HepG2 (cell line): ENCODE data around the gene RIMBP2. TPM values are rescaled to one million over a fixed set of nuclear protein-coding genes. Genes with fewer than 3 reads are reported as not detected.

Experiments
- ATAC-seq: fragments of 200-7000 bp; cut with Tn5 transposase; 3 replicates; pipeline ENCODE4 v1.9.1; 2020; ENCODE audit warnings: mild to moderate bottlenecking, moderate library complexity
- BruUV-seq: library from RNA; stranded (reverse); fragments of 400-500 nt; replicated peaks from 2 replicates; lab custom pipeline; 2021; lab: Mats Ljungman, UMichigan
- CTCF ChIA-PET: fragments of 300-600 bp; formaldehyde crosslinking; extraction: SDS; loops from one replicate; lab custom pipeline; 2021; ENCODE audit warnings: low total read pairs, inconsistent platforms, low intra/inter-chr PET ratio; lab: Yijun Ruan, JAX
- POLR2A ChIA-PET: fragments of 350-600 bp; sonication (Branson Sonifier 250); formaldehyde crosslinking; loops from one replicate; lab custom pipeline; 2020; ENCODE audit warnings: antibody characterized with exemption, inconsistent platforms; lab: Yijun Ruan, JAX
- DNase-seq: peaks from one replicate; pipeline ENCODE4 v3.0.0-alpha.2; 2015; ENCODE audit warnings: low spot score
- FAIRE-seq: peaks from 3 replicates; lab custom pipeline; 2011; peaks lifted over from hg19 to GRCh38; lab: Jason Lieb, UNC
- H2AFZ ChIP-seq: one replicate; pipeline ENCODE4 v1.6.1; 2011; ENCODE audit warnings: low read length, inconsistent platforms
- H3K27ac ChIP-seq: fragments of 300-600 bp; 3 replicates; pipeline ENCODE4 v1.8.0; 2011; ENCODE audit warnings: mixed run types, mild to moderate bottlenecking, mixed read lengths, low read length, inconsistent platforms; ENCODE audit not compliant: insufficient read depth; ENCODE audit errors: extremely low read length
- H3K27me3 ChIP-seq, 2 experiments: fragments of 200-600 bp in 1 of 2; 2 replicates in 1 of 2; 3 replicates in 1 of 2; pipeline versions ENCODE4 v1.6.0 to v1.8.0; 2011; ENCODE audit warnings: low read length in 2 of 2, mild to moderate bottlenecking in 2 of 2, moderate library complexity in 2 of 2, inconsistent platforms in 1 of 2; ENCODE audit not compliant: insufficient read depth in 2 of 2, control insufficient read depth in 1 of 2
- H3K36me3 ChIP-seq, 2 experiments: fragments of 200-600 bp in 1 of 2; replicated peaks in 1 of 2; 2 replicates in 1 of 2; 3 replicates in 1 of 2; pipeline versions ENCODE4 v1.5.1 to v1.8.0; 2011; ENCODE audit warnings: low read length in 2 of 2, inconsistent platforms in 1 of 2; ENCODE audit not compliant: insufficient read depth in 2 of 2, control insufficient read depth in 1 of 2
- H3K4me1 ChIP-seq: 2 replicates; pipeline ENCODE4 v1.5.1; 2012; ENCODE audit warnings: low read length, inconsistent platforms; ENCODE audit not compliant: insufficient read depth
- H3K4me2 ChIP-seq: 2 replicates; pipeline ENCODE4 v1.6.0; 2011; ENCODE audit warnings: low read depth, low read length, inconsistent platforms
- H3K4me3 ChIP-seq, 3 experiments: fragments of 200-600 bp in 1 of 3; sonication (generic), shearing (Covaris generic) in 1 of 3; replicated peaks in 1 of 3; 2 replicates each; pipeline ENCODE4 v1.5.1; 2011 to 2016; ENCODE audit warnings: low read length in 3 of 3, inconsistent platforms in 2 of 3, low read depth in 2 of 3, mild to moderate bottlenecking in 2 of 3, control low read depth in 1 of 3, mixed read lengths in 1 of 3; ENCODE audit not compliant: insufficient read depth in 1 of 3
- H3K79me2 ChIP-seq: one replicate; pipeline ENCODE4 v1.6.1; 2011; ENCODE audit warnings: low read length, inconsistent platforms; ENCODE audit not compliant: insufficient read depth
- H3K9ac ChIP-seq: 2 replicates; pipeline ENCODE4 v1.6.0; 2011; ENCODE audit warnings: mild to moderate bottlenecking, low read depth, low read length, inconsistent platforms; ENCODE audit not compliant: insufficient read depth
- H3K9me3 ChIP-seq: 2 replicates; pipeline ENCODE4 v1.5.1; 2012; ENCODE audit warnings: mild to moderate bottlenecking, low read length
- H4K20me1 ChIP-seq: 2 replicates; pipeline ENCODE4 v1.6.0; 2011; ENCODE audit warnings: inconsistent platforms, mild to moderate bottlenecking, low read length, moderate library complexity; ENCODE audit not compliant: insufficient read depth
- AKAP8 ChIP-seq: sonication (generic); formaldehyde crosslinking; IDR thresholded peaks from 2 replicates; pipeline ENCODE4 v1.5.1; 2020; ENCODE audit warnings: mild to moderate bottlenecking, missing genetic modification reagents
- ARNT2 ChIP-seq: sonication (generic); formaldehyde crosslinking; IDR thresholded peaks from 2 replicates; pipeline ENCODE4 v1.8.0; 2022; ENCODE audit warnings: mild to moderate bottlenecking, low read depth, missing genetic modification reagents, moderate library complexity
- CHCHD3 ChIP-seq: sonication (generic); formaldehyde crosslinking; IDR thresholded peaks from 2 replicates; pipeline ENCODE4 v1.8.0; 2022; ENCODE audit warnings: mild to moderate bottlenecking, missing genetic modification reagents, moderate library complexity
- GATAD1 ChIP-seq: IDR thresholded peaks from 2 replicates; pipeline ENCODE4 v1.6.1; 2016; ENCODE audit warnings: missing genetic modification reagents, missing compliant biosample characterization
- HOXD1 ChIP-seq: sonication (generic); formaldehyde crosslinking; IDR thresholded peaks from 2 replicates; pipeline ENCODE4 v1.5.0; 2020; ENCODE audit warnings: missing genetic modification reagents
- IKZF4 ChIP-seq: sonication (generic); formaldehyde crosslinking; IDR thresholded peaks from 2 replicates; pipeline ENCODE4 v1.5.1; 2020; ENCODE audit warnings: borderline replicate concordance, mild to moderate bottlenecking, low read depth, missing genetic modification reagents; ENCODE audit errors: not compliant biosample characterization
- JUN ChIP-seq: sonication (generic); formaldehyde crosslinking; IDR thresholded peaks from 2 replicates; pipeline ENCODE4 v1.4.0; 2020; ENCODE audit warnings: mild to moderate bottlenecking, missing genetic modification reagents
- SRSF4 ChIP-seq: fragments of 200-400 bp; formaldehyde crosslinking; IDR thresholded peaks from one replicate; pipeline ENCODE4 v1.6.1; 2018; ENCODE audit warnings: mild to moderate bottlenecking, low read depth, low read length, moderate library complexity; ENCODE audit not compliant: poor library complexity, severe bottlenecking
- SYNCRIP ChIP-seq: fragments of 200-400 bp; formaldehyde crosslinking; IDR thresholded peaks from 2 replicates; pipeline ENCODE4 v1.6.1; 2018; ENCODE audit warnings: mild to moderate bottlenecking, low read depth, low read length; ENCODE audit not compliant: insufficient read depth
- TBX2 ChIP-seq: sonication (generic); formaldehyde crosslinking; IDR thresholded peaks from 2 replicates; pipeline ENCODE4 v1.5.0; 2020; ENCODE audit warnings: missing genetic modification reagents, mild to moderate bottlenecking, borderline replicate concordance
- TSC22D2 ChIP-seq: sonication (generic); formaldehyde crosslinking; IDR thresholded peaks from 2 replicates; pipeline ENCODE4 v1.5.1; 2020; ENCODE audit warnings: missing genetic modification reagents, mild to moderate bottlenecking, borderline replicate concordance
- ZNF292 ChIP-seq: sonication (generic); formaldehyde crosslinking; IDR thresholded peaks from 2 replicates; pipeline ENCODE4 v1.8.1; 2022; ENCODE audit warnings: mild to moderate bottlenecking, low read depth, missing genetic modification reagents, borderline replicate concordance
- ZNF572 ChIP-seq: sonication (generic); formaldehyde crosslinking; IDR thresholded peaks from 2 replicates; pipeline ENCODE4 v1.5.1; 2020; ENCODE audit warnings: mild to moderate bottlenecking, missing genetic modification reagents
- ZNF790 ChIP-seq: sonication (generic); formaldehyde crosslinking; IDR thresholded peaks from 2 replicates; pipeline ENCODE4 v1.8.0; 2022; ENCODE audit warnings: missing genetic modification reagents, mild to moderate bottlenecking, borderline replicate concordance
- ZSCAN25 ChIP-seq: sonication (generic); formaldehyde crosslinking; IDR thresholded peaks from 2 replicates; pipeline ENCODE4 v1.8.0; 2022; ENCODE audit warnings: mild to moderate bottlenecking, missing genetic modification reagents
- WGBS: methylation state at CpG from one replicate; pipeline ENCODE4 v1.1.6; 2017; ENCODE audit warnings: low lambda C conversion rate; 5-methylcytosine and 5-hydroxymethylcytosine counted together
- in situ Hi-C: cut with HindIII; loops from 2 replicates; pipeline ENCODE4 v1.10.0; 2017; ENCODE audit warnings: low pct_unique_long_range_greater_than_20kb; ENCODE audit not compliant: extremely low pct_ligation_motif_present
- intact Hi-C: fragments of 100-400 bp; cut with micrococcal nuclease; formaldehyde crosslinking; loops from one replicate; pipeline ENCODE4 v1.10.0; 2022; ENCODE audit not compliant: unreplicated experiment
- polyA plus RNA-seq, 8 experiments: library from polyadenylated mRNA; depleted of rRNA in 3 of 8; stranded (reverse) in 7 of 8; unstranded in 1 of 8; fragments of >200 nt; fragmentation: Illumina TruSeq in 4 of 8; extraction: Trizol in 4 of 8; gene quantifications; 2 replicates each; pipeline versions ENCODE4 v1.2.1 to v1.2.3, GENCODE V29; 2011 to 2016; ENCODE audit warnings: low read depth in 4 of 8, missing spikeins in 1 of 8, mixed read lengths in 1 of 8; ENCODE audit not compliant: insufficient read depth in 1 of 8
- total RNA-seq, 5 experiments: library from RNA; depleted of rRNA; stranded (reverse); fragments of >200 nt; fragmentation: Illumina TruSeq; extraction: Trizol; gene quantifications; 2 replicates each; pipeline ENCODE4 v1.2.3, GENCODE V29; 2016; ENCODE audit warnings: low read depth in 1 of 5
- TF ChIP-seq, protein P1 (sequence below), 2 experiments: fragments of 450-650 bp in 1 of 2; sonication (generic) in 1 of 2; formaldehyde crosslinking; IDR thresholded peaks; 2 replicates each; pipeline versions ENCODE4 v1.5.0 to v1.8.0; 2020 to 2022; ENCODE audit warnings: mild to moderate bottlenecking in 1 of 2, missing genetic modification reagents in 1 of 2

Gene RIMBP2
- total and polyA plus RNA-seq, 2 of the 13 experiments (the other 11 are each of a cell fraction or from before 2014, with no cell fraction given), result 0.03 TPM; not detected in 1

DNA sequence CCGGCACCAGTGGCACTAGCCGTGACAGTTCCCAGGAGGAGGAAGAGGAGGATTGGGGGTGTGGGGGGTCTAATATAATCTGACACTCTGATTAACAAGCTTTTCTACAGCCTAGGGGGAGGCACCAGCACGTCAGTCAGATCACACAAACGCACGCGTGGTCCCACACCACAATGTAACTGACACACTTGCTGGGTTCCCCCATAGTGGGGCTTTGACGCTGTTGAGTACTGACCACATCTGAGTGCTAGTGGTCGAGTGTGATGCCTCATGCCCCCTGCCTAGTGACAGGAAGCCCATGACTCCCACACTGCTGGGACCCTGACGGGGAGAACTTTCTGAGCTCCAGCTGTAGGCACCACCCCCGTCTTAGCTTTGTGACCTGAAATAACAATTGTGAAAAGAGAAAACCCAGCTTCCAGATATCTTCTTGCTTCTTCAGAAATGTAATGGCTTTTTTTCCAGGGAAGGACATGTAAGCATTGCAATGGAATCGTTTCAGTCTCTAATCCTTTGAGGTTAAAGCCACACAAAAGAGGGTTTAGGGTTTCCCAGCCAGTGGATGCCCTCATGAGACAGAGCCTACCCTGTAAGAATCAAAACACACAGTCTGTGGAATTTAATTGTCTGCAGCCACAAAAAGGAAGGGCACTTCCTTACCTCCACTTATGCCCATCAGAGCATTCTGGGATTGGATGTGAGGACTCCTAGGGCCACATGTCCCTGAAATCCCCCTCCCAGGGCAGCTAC is 194.5 kb downstream of the RIMBP2 start:
- peaks cover 0 to 16% of the 10 kb centered on the region in 2 experiments; a peak in 4 of 5 replicates for H3K27me3 ChIP-seq
- POLR2A ChIA-PET, result no interaction called here
- no TSS peak for BruUV-seq
- 3% methylated on average over 6 of the region's 11 CpGs for WGBS
- in situ Hi-C loops, result no loop called here
- H3K27ac ChIP-seq, result no peak overlapping the region
- FAIRE-seq, result no peak
- 0 out of 2 replicates have a peak, but pooled peaks cover 4% of the 10 kb centered on the region for H4K20me1 ChIP-seq
- no peak overlapping the region for H2AFZ ChIP-seq
- TF ChIP-seq, protein P1, sequence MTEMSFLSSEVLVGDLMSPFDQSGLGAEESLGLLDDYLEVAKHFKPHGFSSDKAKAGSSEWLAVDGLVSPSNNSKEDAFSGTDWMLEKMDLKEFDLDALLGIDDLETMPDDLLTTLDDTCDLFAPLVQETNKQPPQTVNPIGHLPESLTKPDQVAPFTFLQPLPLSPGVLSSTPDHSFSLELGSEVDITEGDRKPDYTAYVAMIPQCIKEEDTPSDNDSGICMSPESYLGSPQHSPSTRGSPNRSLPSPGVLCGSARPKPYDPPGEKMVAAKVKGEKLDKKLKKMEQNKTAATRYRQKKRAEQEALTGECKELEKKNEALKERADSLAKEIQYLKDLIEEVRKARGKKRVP (CRISPR knock-in tag; IDR thresholded peaks at IDR 0.05), result no peak
- TF ChIP-seq HOXD1 (CRISPR knock-in tag) (no peak), ARNT2 (no peak), IKZF4 (CRISPR knock-in tag) (no peak), GATAD1 (CRISPR knock-in tag) (no peak), TSC22D2 (CRISPR knock-in tag) (no peak)
- TF ChIP-seq, all 625 proteins: peak for 0
- Histone ChIP-seq H3K4me3 (no peak overlapping the region), H3K4me2 (no peak overlapping the region), H3K79me2 (no peaks in the 10 kb centered on the region), H3K4me1 (no peaks in the 10 kb centered on the region), H3K9ac (no peak overlapping the region), H3K36me3 (no peaks in the 10 kb centered on the region), H3K9me3 (no peaks in the 10 kb centered on the region)
- CTCF ChIA-PET, result no interaction called here
- DNase-seq, result no peak
- intact Hi-C loops, result no loop called here
- ATAC-seq, result no peak

DNA sequence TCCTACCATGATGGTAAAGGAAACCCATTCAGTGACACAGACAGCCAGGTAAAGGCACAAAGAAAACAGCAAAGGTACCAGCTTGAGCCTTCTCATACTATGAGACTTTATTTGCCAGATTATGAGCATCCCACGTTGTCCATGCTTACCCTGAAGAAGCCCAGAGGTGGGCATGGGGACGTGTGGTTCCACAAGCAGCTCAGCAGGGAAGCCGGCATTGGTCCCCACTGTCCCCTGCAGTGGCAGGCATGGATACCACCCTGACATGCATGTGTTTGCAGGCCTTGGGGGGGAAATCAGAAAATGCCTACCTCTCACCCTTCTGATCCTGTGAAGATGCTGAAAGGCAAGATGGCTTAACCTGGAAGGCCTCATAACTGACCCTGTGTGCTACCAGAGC is 195.3 kb downstream of the RIMBP2 start:
- H3K4me2 ChIP-seq, result no peak overlapping the region
- BruUV-seq, result no TSS peak
- no peaks in the 10 kb centered on the region for H3K9me3 ChIP-seq
- TF ChIP-seq ZNF292, result no peak
- TF ChIP-seq TBX2 (CRISPR knock-in tag), result no peak
- TF ChIP-seq JUN (CRISPR knock-in tag), result no peak
- TF ChIP-seq ZNF572 (CRISPR knock-in tag), result no peak
- TF ChIP-seq SRSF4, result no peak
- TF ChIP-seq ZNF790 (CRISPR knock-in tag), result no peak
- no peak for TF ChIP-seq CHCHD3 (CRISPR knock-in tag)
- TF ChIP-seq ZSCAN25 (CRISPR knock-in tag), result no peak
- no peak for TF ChIP-seq AKAP8 (CRISPR knock-in tag)
- no peak for TF ChIP-seq SYNCRIP
- ChIA-PET CTCF (no interaction called here), POLR2A (no interaction called here)
- H3K27me3 ChIP-seq, result peaks cover 0 to 16% of the 10 kb centered on the region in 2 experiments; a peak in 4 of 5 replicates
- H3K27ac ChIP-seq, result no peak overlapping the region
- 0 out of 2 replicates have a peak, but pooled peaks cover under 1% of the 10 kb centered on the region for H4K20me1 ChIP-seq
- H3K4me1 ChIP-seq, result no peaks in the 10 kb centered on the region
- FAIRE-seq (no peak), DNase-seq (no peak), ATAC-seq (no peak)
- no peak overlapping the region for H2AFZ ChIP-seq
- WGBS, result 0% methylated on average over 1 of the region's 3 CpGs
- H3K79me2 ChIP-seq, result no peaks in the 10 kb centered on the region
- in situ Hi-C loops, result no loop called here
- intact Hi-C loops, result no loop called here
- no peak overlapping the region for H3K9ac ChIP-seq
- H3K36me3 ChIP-seq, result no peaks in the 10 kb centered on the region
- no peak overlapping the region for H3K4me3 ChIP-seq
